ENCODE results near the gene SNRPD3. TPM values are rescaled to one million over a fixed set of nuclear protein-coding genes. Genes with fewer than 3 reads are reported as not detected.

The SNRPD3 gene
- total and polyA plus RNA-seq, 2 donors (not counting 3 experiments of a cell fraction or from before 2014, with no cell fraction given) = 121 to 253 TPM

DNA sequence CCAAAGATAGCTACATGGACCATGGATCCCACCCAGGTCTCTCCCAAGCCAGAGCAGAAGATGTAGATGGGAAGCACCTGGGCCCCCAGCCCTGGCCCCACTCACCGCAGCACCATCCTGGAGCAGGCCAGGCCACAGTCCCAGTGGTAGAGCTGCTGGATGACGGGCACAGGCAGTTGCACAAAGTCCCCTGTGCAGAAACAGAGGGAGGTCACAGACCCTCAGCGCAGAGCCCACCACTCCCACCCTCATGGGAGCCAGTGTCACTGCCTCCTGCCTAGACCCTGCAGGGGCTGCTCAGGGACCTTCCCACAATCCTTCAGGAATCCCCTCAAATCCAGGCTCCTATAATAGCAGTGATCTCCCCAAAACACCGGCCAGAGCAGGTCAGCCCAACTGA, 7.0 kb upstream of the SNRPD3 start:
- FAIRE-seq (no peak), DNase-seq (ENCODE audit: low read depth, low spot score) (no peak)
- no peak overlapping the region for H3K4me2 ChIP-seq (ENCODE audit: insufficient read depth, low read length)
- no peaks in the 10 kb centered on the region for H3K27me3 ChIP-seq (ENCODE audit: control insufficient read depth in 2 of 2, insufficient read depth in 2 of 2, low read length in 2 of 2)
- peaks cover 0 to 34% of the 10 kb centered on the region in 2 experiments for H3K36me3 ChIP-seq (ENCODE audit: control insufficient read depth in 2 of 2, extremely low read depth in 1 of 2, insufficient read depth in 2 of 2, low read length in 2 of 2)
- H4K20me1 ChIP-seq (replicated peaks; ENCODE audit: control insufficient read depth, extremely low read depth, insufficient read depth, low read length) = no peaks in the 10 kb centered on the region
- dilution Hi-C loops (cut with MboI; ENCODE audit: extremely low pct_ligation_motif_present, low sequenced_read_pairs) (no loop called here), intact Hi-C loops (cut with micrococcal nuclease) (no loop called here)
- H2AFZ ChIP-seq (ENCODE audit: low read depth, low read length) = no peak overlapping the region
- H3K79me2 ChIP-seq (ENCODE audit: control insufficient read depth, insufficient read depth, low read length) = peaks cover 38% of the 10 kb centered on the region
- ChIA-PET CTCF (interaction anchor here (1.0 kb wide), 1 partner anchor 223 kb away, joined by 3 read pairs; no protein-coding TSS in a partner anchor), POLR2A (no interaction called here)
- no peak overlapping the region for H3K27ac ChIP-seq (ENCODE audit: insufficient read depth, low read depth, low read length)
- H3K9ac ChIP-seq (replicated peaks; ENCODE audit: extremely low read depth, insufficient read depth, low read length) = no peak overlapping the region
- peaks cover 8% of the 10 kb centered on the region for H3K4me1 ChIP-seq (ENCODE audit: control insufficient read depth, extremely low read depth, insufficient read depth, low read length)
- H3K9me3 ChIP-seq (replicated peaks; ENCODE audit: control insufficient read depth, insufficient read depth, low read length) = no peaks in the 10 kb centered on the region
- H3K4me3 ChIP-seq (replicated peaks in 1 of 3; ENCODE audit: insufficient read depth in 1 of 3, low read depth in 1 of 3, low read length in 3 of 3) = no peak overlapping the region
- TF ChIP-seq POLR2A (IDR thresholded peaks at IDR 0.05; ENCODE audit: low read depth, low read length) (no peak), MYC (IDR thresholded peaks at IDR 0.05; ENCODE audit: low read depth, low read length) (no peak), EZH2 (IDR thresholded peaks at IDR 0.05; ENCODE audit: borderline replicate concordance, low read depth, low read length, severe bottlenecking) (no peak), CTCF (IDR thresholded peaks at IDR 0.05; ENCODE audit: extremely low read depth in 1 of 2, insufficient read depth in 1 of 2, low read depth in 1 of 2, low read length in 2 of 2) (no peak), FOS (IDR thresholded peaks at IDR 0.05; ENCODE audit: borderline replicate concordance, insufficient read depth, low read length) (no peak), JUN (IDR thresholded peaks at IDR 0.05; ENCODE audit: borderline replicate concordance, insufficient read depth, insufficient read length, low read depth) (no peak), POLR2AphosphoS5 (IDR thresholded peaks at IDR 0.05; ENCODE audit: insufficient read depth, low read depth, low read length) (no peak), GATA2 (IDR thresholded peaks at IDR 0.05; ENCODE audit: insufficient read depth, insufficient read length, low read depth, low read length) (no peak)
- TF ChIP-seq, protein P1, sequence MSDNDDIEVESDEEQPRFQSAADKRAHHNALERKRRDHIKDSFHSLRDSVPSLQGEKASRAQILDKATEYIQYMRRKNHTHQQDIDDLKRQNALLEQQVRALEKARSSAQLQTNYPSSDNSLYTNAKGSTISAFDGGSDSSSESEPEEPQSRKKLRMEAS (IDR thresholded peaks at IDR 0.05; ENCODE audit: insufficient read depth, insufficient read length) = no peak
- no peaks in the 10 kb centered on the region for H3K9me1 ChIP-seq (replicated peaks; ENCODE audit: control insufficient read depth, extremely low read depth, insufficient read depth, low read length)
- no TSS peak for BruUV-seq (replicated peaks)

All from endothelial cell of umbilical vein (primary cell).